ENCODE measurements around the gene LIX1L.
"Not testable (repeated sequence)": the region's sequence is repeated elsewhere in the genome, so short reads cannot be mapped to it uniquely, and the experiment has no call there.

LIX1L gene

GRCh38 chr1:145927063-145927886 is 30.5 kb downstream of the LIX1L start, which contains the start of gene RBM8A:
RBM8A (minus strand) TSS chr1:145927484; CDS start chr1:145927426, 58 bp downstream.
- peaks cover 6% of the 10 kb centered on the region for H3K4me1 ChIP-seq (ENCODE audit: insufficient read depth, low read length)
- under 1% methylated on average over 41 of the region's 41 CpGs for WGBS

DNA sequence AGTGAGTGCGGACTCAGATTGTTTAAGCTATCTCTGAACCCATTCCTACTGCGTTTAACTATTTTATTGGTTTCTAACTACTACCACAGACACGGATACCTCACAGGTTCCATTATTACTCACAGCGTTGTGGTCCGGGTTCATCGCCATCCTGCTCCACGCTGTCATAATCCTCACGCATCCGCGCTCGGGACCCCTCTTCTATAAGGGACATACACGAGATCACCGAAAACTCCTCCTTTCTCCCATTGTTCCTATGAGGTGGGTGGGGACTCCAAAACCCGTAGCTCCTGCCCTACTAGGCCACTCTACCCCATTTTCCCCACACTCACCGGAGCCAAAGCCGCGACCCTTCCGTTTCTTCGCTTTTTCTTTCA is 31.1 kb downstream of the LIX1L start:
- H3K27ac ChIP-seq (ENCODE audit: low read depth, low read length), result peak overlapping the region; percentile 77

More at GRCh38 chr1:145927063-145927886, 30.5 kb downstream of the LIX1L start, which contains the start of gene RBM8A:
- Histone ChIP-seq H3K9ac (ENCODE audit: low read depth, low read length) (peak within 1 kb of the TSS; percentile 94), H3K36me3 (ENCODE audit: insufficient read depth, low read length) (peaks cover 32% of the 10 kb centered on the region), H3K4me3 (ENCODE audit: low read length) (peak within 1 kb of the TSS; percentile 97), H3K9me3 (ENCODE audit: insufficient read depth, low read depth, low read length) (no peaks in the 10 kb centered on the region), H3K27ac (ENCODE audit: low read depth, low read length) (peak within 1 kb of the TSS; percentile 95), H3K27me3 (ENCODE audit: insufficient read depth, low read length) (no peaks in the 10 kb centered on the region)

GRCh38 chr1:145922266-145922665 is 35.6 kb downstream of the LIX1L start:
- WGBS, result 94% methylated on average over 2 of the region's 2 CpGs
- H3K27ac ChIP-seq (ENCODE audit: low read depth, low read length), result no peak overlapping the region
- no peak overlapping the region for H3K9ac ChIP-seq (ENCODE audit: low read depth, low read length)

More for the DNA sequence above, 31.1 kb downstream of the LIX1L start:
- Histone ChIP-seq H3K36me3 (ENCODE audit: insufficient read depth, low read length) (peaks cover 34% of the 10 kb centered on the region), H3K4me3 (ENCODE audit: low read length) (peak overlapping the region; percentile 97), H3K9ac (ENCODE audit: low read depth, low read length) (peak overlapping the region; percentile 94), H3K9me3 (ENCODE audit: insufficient read depth, low read depth, low read length) (no peaks in the 10 kb centered on the region), H3K27me3 (ENCODE audit: insufficient read depth, low read length) (no peaks in the 10 kb centered on the region), H3K4me1 (ENCODE audit: insufficient read depth, low read length) (peaks cover 4% of the 10 kb centered on the region)
- 10% methylated on average over 19 of the region's 19 CpGs for WGBS

GRCh38 chr1:145920297-145920696 is 37.5 kb downstream of the LIX1L start:
- H3K27ac ChIP-seq (ENCODE audit: low read depth, low read length); H3K9ac ChIP-seq (ENCODE audit: low read depth, low read length); H3K27me3 ChIP-seq (ENCODE audit: insufficient read depth, low read length); H3K4me1 ChIP-seq (ENCODE audit: insufficient read depth, low read length); H3K9me3 ChIP-seq (ENCODE audit: insufficient read depth, low read depth, low read length); H3K4me3 ChIP-seq (ENCODE audit: low read length): not testable (repeated sequence)
- 69% methylated on average over 1 of the region's 4 CpGs for WGBS
- peaks cover 36% of the 10 kb centered on the region for H3K36me3 ChIP-seq (ENCODE audit: insufficient read depth, low read length)

More at GRCh38 chr1:145922266-145922665, 35.6 kb downstream of the LIX1L start:
- Histone ChIP-seq H3K4me1 (ENCODE audit: insufficient read depth, low read length) (peaks cover 8% of the 10 kb centered on the region; the same call in 1 of the 2 replicates), H3K4me3 (ENCODE audit: low read length) (no peak overlapping the region), H3K9me3 (ENCODE audit: insufficient read depth, low read depth, low read length) (no peaks in the 10 kb centered on the region), H3K36me3 (ENCODE audit: insufficient read depth, low read length) (peaks cover 38% of the 10 kb centered on the region), H3K27me3 (ENCODE audit: insufficient read depth, low read length) (no peaks in the 10 kb centered on the region)

GRCh38 chr1:145918992-145919939 is 38.6 kb downstream of the LIX1L start:
- Histone ChIP-seq H3K4me3 (ENCODE audit: low read length) (peak overlapping the region; percentile 89), H3K36me3 (ENCODE audit: insufficient read depth, low read length) (peaks cover 37% of the 10 kb centered on the region), H3K9me3 (ENCODE audit: insufficient read depth, low read depth, low read length) (no peaks in the 10 kb centered on the region), H3K27me3 (ENCODE audit: insufficient read depth, low read length) (no peaks in the 10 kb centered on the region), H3K27ac (ENCODE audit: low read depth, low read length) (peak overlapping the region; percentile 34), H3K9ac (ENCODE audit: low read depth, low read length) (peak overlapping the region; percentile 72), H3K4me1 (ENCODE audit: insufficient read depth, low read length) (peaks cover 3% of the 10 kb centered on the region; the same call in 1 of the 2 replicates)
- 5% methylated on average over 33 of the region's 33 CpGs for WGBS

DNA sequence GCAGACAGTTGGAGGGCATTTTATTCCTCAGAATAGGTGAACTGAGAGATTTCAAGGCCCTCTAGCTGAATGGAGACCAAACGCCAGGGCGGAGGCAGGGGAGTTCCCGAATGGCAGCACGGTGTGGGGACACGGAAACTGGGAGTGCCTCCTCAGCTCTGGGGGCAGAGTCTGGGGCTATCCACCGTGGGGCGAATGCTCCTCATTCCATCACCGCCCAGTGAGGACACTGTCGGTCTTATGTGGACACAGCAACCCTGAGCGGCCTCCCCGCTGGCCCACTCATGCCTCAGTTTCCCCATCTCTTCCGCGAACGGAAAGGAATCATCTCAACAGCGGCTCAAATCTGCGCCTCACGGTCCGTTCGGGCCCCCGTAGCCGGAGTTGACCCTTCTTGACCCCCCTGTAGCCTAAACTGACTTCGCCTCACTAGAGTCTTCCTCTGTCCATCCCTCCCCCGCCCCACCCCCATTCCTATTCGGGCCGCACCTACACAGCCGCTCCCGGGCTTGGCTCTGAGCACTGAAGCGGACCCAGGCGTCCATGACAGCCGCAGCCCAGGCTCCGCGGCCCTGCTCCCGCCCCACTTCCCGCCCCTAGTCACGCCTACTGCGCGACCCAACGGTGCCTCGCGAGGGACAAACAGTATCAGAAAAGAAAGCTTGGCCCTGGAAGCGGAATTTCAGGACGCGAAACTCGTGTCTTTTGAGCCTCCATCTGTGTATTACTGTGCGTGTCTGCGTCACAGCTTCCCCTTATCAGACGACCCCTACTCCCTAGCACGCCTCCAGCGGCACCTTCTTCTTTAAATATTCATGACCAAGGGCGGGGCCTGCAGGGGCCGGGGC is 39.4 kb downstream of the LIX1L start, which contains the start of gene PEX11B:
Gene PEX11B, minus strand, starts transcription at position 574 of the 848 bp plus-strand sequence. Its CDS starts 29 bp downstream, at position 545.
- 2% methylated on average over 51 of the region's 51 CpGs for WGBS
- Histone ChIP-seq H3K9me3 (ENCODE audit: insufficient read depth, low read depth, low read length) (no peaks in the 10 kb centered on the region), H3K4me3 (ENCODE audit: low read length) (peak within 1 kb of the TSS; percentile 89), H3K36me3 (ENCODE audit: insufficient read depth, low read length) (peaks cover 28% of the 10 kb centered on the region), H3K27ac (ENCODE audit: low read depth, low read length) (peak within 1 kb of the TSS; percentile 34), H3K27me3 (ENCODE audit: insufficient read depth, low read length) (no peaks in the 10 kb centered on the region), H3K9ac (ENCODE audit: low read depth, low read length) (peak within 1 kb of the TSS; percentile 72), H3K4me1 (ENCODE audit: insufficient read depth, low read length) (peaks cover 3% of the 10 kb centered on the region; the same call in 1 of the 2 replicates)

DNA sequence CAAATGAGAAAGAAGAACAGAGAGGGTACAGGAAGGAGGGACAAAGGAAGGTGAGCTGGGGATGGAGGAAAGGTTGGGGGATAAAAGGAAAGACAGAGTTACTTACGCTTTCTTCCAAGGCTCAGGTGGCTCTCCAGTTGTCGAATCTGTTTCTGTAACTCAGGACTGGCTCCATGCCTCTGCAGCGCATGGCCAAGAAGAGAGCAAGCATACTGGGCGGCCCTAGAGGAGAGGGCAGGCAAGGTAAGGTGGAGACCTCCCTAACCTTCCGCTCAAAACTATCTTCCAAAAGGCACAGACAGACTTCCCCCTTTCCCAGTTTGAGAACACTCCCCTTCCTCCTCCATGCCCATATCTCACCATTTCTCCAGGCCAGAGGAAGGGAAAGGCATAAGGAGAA is 40.2 kb downstream of the LIX1L start:
- H3K4me3 ChIP-seq (ENCODE audit: low read length), result peak overlapping the region; percentile 89
- H3K9me3 ChIP-seq (ENCODE audit: insufficient read depth, low read depth, low read length), result no peaks in the 10 kb centered on the region
- H3K27me3 ChIP-seq (ENCODE audit: insufficient read depth, low read length), result no peaks in the 10 kb centered on the region
- H3K27ac ChIP-seq (ENCODE audit: low read depth, low read length), result no peak overlapping the region
- WGBS, result 90% methylated on average over 5 of the region's 5 CpGs
- peaks cover 23% of the 10 kb centered on the region for H3K36me3 ChIP-seq (ENCODE audit: insufficient read depth, low read length)
- no peak overlapping the region for H3K9ac ChIP-seq (ENCODE audit: low read depth, low read length)
- peaks cover 3% of the 10 kb centered on the region; the same call in 1 of the 2 replicates for H3K4me1 ChIP-seq (ENCODE audit: insufficient read depth, low read length)

DNA sequence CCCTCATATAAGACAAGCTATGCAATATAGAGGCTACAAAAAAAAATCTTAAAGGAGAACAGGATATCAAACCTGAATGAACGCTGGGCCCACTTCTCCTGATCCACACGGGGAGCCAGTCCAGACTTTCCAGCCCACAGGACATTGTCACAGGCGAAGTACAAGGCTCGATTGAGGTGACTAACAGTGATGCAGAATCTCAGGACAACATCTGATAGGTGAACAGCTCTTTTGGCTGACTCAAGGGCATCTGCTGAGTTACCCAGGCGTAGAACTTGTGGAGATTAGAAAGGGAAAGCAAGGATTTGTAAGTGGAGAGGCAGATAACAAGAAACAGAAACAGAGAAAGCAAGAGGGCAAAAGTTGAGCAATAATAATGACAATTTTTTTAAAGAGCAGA is 41.1 kb downstream of the LIX1L start:
- Histone ChIP-seq H3K9ac (ENCODE audit: low read depth, low read length) (no peak overlapping the region), H3K4me3 (ENCODE audit: low read length) (no peak overlapping the region), H3K27me3 (ENCODE audit: insufficient read depth, low read length) (no peaks in the 10 kb centered on the region), H3K4me1 (ENCODE audit: insufficient read depth, low read length) (peaks cover 3% of the 10 kb centered on the region; the same call in 1 of the 2 replicates), H3K9me3 (ENCODE audit: insufficient read depth, low read depth, low read length) (no peaks in the 10 kb centered on the region), H3K27ac (ENCODE audit: low read depth, low read length) (no peak overlapping the region), H3K36me3 (ENCODE audit: insufficient read depth, low read length) (peaks cover 23% of the 10 kb centered on the region)
- WGBS, result 89% methylated on average over 5 of the region's 5 CpGs

DNA sequence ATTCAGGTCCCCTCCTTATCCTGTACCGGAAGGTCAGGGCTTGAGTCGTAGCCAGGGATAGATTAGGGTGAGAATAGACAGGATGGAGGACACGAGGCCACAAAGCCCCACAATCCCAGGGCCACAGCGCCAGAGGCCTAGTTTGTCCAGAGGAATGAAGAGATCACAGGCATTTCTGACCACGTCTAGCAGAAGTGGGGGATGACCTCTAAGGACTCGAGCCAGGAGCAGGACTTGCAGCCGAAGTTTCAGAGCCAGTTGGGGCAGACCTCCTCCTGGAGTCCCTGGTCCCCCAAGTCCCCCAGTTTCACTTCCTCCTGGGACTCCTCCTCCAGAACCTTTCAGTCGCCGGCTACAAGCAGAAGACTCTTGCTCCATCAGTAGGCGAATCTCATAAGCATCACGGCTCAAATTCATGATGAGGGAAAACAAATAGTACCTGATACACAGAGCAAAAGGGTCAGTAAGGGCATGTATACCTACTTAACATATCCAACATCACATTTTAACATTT is 45.6 kb downstream of the LIX1L start:
- no peak overlapping the region for H3K27ac ChIP-seq (ENCODE audit: low read depth, low read length)
- no peak overlapping the region for H3K9ac ChIP-seq (ENCODE audit: low read depth, low read length)
- H3K27me3 ChIP-seq (ENCODE audit: insufficient read depth, low read length), result no peaks in the 10 kb centered on the region
- H3K4me1 ChIP-seq (ENCODE audit: insufficient read depth, low read length), result peaks cover under 1% of the 10 kb centered on the region; the same call in 1 of the 2 replicates
- WGBS, result 89% methylated on average over 11 of the region's 11 CpGs
- no peaks in the 10 kb centered on the region for H3K9me3 ChIP-seq (ENCODE audit: insufficient read depth, low read depth, low read length)
- H3K36me3 ChIP-seq (ENCODE audit: insufficient read depth, low read length), result peaks cover 25% of the 10 kb centered on the region
- no peak overlapping the region for H3K4me3 ChIP-seq (ENCODE audit: low read length)

DNA sequence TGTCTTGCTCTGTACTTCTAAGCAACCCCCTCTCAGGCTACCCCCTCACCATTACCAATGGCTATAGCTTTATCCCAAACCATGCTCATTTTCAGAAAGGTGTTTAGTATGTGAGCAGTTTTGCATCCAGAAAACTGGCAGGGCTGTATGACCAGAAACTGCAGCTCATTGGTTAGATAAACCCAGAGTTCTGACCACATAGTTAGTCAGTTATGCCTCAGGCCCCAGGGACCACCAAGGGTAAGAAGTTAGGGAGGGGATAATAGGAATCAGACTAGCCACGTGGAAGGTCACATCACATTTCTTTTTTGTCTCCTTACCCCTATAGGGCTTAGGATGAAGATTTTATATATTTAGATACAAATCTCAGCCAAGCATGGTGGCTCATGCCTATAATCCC is 49.2 kb downstream of the LIX1L start:
- no peaks in the 10 kb centered on the region for H3K9me3 ChIP-seq (ENCODE audit: insufficient read depth, low read depth, low read length)
- H3K4me3 ChIP-seq (ENCODE audit: low read length), result no peak overlapping the region
- H3K4me1 ChIP-seq (ENCODE audit: insufficient read depth, low read length), result peaks cover 2% of the 10 kb centered on the region; the same call in 1 of the 2 replicates
- H3K9ac ChIP-seq (ENCODE audit: low read depth, low read length), result no peak overlapping the region
- H3K27ac ChIP-seq (ENCODE audit: low read depth, low read length), result no peak overlapping the region
- peaks cover 14% of the 10 kb centered on the region; the same call in 1 of the 2 replicates for H3K36me3 ChIP-seq (ENCODE audit: insufficient read depth, low read length)
- no CpG with 5 or more reads among the region's 1 CpG for WGBS
- H3K27me3 ChIP-seq (ENCODE audit: insufficient read depth, low read length), result no peaks in the 10 kb centered on the region
